NOMO-1 (cell line): ENCODE measurements around the gene AK2.
"Not testable (repeated sequence)": the region's sequence is repeated elsewhere in the genome, so short reads cannot be mapped to it uniquely, and the experiment has no call there.

Source experiments
- DNase-seq, 2 experiments: peaks; one replicate each; lab custom pipeline; 2025; ENCODE audit not compliant: unreplicated experiment in 2 of 2; lab: John Stamatoyannopoulos, UW

Gene AK2

DNA sequence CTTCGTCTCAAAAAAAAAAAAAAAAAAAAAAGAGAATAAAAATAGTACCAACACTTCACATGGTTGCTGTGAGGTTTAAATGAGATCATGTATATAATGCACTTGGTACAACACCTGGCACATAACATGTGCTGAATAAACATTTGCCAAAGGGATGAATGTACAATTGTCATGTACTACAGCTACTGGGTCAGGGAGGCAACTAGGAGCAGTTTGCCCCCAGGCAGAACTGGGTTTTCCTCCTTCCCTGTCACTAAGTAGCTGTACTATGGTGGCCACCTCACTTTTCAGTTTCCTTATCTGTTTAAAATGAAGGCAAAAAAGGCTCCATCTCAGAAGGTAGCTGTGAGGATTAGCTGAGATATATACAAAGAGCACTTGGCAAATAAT, 11.5 kb downstream of the AK2 start:
- no peak for DNase-seq

DNA sequence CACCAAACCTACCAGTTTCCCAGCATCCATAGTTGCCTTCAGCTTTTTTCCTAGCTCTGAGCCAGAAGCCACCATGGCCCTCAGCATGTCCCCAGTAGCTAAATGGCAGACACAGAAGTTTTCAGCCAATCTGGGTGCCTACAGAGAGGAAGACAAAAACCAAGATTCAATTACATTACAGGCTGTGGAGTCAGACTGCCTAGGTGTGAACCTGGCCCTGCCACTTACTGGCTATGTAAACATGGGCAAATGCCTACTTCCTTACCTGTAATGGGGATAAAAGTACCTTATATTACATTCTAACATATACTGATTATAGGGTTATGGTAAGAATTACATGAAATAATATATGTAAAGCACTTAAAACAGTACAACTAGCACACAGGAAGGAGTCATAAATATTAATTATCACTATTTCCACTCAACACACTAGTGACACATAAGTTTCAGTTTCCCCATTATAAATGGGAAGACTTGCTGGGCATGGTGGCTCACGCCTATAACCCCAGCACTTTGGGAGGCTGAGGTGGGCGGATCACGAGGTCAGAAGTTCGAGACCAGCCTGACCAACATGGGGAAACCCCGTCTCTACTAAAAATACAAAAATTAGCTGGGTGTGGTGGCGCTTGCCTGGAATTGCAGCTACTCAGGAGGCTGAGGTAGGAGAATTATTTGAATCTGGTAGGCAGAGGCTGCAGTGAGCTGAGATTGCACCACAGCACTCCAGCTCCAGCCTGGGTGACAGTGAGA, 12.1 kb downstream of the AK2 start:
- not testable (repeated sequence) for DNase-seq

DNA sequence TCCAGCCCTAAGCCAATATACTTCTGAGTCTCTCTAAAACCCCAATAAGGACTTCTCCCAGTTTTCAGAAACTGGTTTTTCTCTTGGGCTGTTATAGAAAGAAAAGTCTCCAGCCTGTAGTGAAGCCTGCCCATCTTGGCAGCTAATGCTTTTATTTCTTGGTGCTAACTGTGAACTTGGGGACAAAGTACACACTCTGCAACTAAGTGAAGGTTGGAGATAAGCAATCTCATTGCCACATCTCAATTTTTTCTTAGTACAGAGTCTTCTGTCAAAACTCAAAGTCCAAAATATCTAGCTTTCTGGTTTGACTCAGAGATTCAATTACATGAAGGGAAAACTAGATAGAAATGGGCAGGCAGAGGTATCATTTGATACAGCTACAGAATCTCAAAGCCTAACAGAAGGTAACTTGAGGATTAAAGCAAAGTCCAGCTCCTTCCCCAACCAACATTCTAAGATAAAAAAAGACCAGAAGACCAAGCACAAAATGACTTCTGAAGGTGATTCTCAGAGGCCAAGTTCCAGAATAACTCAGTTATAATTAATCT, 14.0 kb downstream of the AK2 start:
- no peak for DNase-seq

DNA sequence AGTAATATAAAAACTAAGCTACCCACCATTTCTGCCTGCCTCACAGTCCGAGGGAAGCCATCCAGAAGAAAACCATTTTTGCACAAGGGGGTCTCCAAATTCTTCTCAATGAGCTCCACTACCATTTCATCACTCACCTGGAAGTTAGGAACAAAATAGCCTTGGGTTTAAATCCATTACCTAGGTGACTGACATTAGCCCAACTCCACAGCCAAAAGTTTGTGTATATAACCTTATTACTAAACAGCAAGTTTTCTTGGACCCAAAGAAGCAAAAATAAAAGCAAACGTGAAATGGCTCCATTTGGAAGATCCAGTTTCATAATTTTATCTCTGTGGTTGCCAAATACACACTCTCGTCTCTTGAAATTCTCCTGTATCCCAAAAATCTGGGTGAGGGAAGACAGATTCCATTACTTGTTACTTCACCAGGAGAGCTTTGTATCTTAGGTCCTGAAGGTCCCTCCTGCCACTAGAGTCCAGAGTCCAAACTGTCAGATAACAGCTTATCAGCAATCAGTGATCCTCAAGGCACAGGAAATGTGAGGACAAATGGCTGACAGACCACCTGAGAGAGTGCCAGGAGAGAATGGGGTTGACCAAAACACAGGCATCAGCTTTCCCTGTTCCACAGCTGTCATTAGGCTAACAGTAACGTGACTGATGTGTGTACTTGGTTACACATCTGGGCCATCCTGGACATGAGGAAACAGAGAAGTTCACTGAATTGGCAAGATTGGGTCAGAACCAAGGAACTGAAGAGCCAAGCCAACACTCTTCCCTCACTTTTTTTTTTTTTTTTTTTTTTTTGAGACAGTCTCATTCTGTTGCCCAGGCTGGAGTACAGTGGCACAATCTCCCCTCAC, 14.9 kb downstream of the AK2 start:
- no peak for DNase-seq

- no peak for DNase-seq
Observed at GRCh38 chr1:33018112-33018511, 18.6 kb downstream of the AK2 start.

- DNase-seq: no peak
Observed at GRCh38 chr1:33017175-33017574, 19.5 kb downstream of the AK2 start.

GRCh38 chr1:33015216-33015615, 21.5 kb downstream of the AK2 start:
- no peak for DNase-seq

DNA sequence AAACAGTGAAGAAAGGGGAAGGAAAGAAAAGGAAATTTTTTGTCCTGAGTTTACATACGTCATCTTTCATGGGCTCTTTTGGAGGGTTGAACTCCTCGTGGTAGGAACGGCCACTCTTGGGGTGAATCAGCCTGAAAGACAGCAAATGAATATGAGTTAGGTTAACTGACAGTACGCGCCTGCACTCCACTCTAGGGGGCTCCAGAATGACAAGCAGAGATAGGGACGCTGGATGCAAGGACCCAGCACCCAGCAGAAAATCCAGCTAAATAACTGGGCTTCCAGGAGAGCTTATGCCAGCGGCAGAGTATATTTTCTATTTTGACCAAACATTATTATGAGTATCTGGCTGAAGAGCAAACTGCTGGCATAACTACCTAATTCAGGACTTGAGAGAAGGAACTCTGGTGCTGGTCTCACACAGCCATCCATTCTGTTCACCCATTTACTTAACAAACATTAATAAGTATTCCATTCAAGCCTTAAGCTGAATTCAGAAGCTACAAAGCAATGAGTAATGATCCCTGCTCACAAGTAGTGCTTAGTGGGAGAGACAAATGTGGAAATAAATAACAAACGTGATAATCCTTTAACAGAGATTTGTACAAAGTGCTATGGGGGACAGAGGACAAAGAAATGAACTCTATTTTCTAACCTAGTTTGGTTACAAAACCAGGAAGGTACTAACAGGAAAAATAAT, 22.1 kb downstream of the AK2 start:
- no peak for DNase-seq

GRCh38 chr1:33013791-33014190, 22.9 kb downstream of the AK2 start:
- no peak for DNase-seq

DNA sequence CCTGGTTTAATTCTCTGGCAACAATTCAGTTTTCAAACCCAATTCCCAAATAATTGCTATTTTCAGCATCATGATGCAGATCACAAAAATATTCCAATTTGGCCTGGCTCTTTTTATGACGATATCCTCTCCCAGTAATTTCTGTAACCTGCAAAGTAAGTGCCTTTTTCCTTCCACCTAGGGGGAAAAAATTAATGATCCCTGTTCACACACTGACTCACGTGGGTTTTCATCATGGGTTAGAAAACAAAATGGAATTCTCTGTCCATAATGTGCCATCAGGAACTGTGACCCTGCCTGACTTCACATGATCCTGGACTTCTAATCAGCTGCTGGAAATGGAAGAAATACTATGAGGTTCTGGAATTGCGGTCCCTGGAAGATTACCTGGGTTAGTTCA, 24.5 kb downstream of the AK2 start:
- no peak for DNase-seq

DNA sequence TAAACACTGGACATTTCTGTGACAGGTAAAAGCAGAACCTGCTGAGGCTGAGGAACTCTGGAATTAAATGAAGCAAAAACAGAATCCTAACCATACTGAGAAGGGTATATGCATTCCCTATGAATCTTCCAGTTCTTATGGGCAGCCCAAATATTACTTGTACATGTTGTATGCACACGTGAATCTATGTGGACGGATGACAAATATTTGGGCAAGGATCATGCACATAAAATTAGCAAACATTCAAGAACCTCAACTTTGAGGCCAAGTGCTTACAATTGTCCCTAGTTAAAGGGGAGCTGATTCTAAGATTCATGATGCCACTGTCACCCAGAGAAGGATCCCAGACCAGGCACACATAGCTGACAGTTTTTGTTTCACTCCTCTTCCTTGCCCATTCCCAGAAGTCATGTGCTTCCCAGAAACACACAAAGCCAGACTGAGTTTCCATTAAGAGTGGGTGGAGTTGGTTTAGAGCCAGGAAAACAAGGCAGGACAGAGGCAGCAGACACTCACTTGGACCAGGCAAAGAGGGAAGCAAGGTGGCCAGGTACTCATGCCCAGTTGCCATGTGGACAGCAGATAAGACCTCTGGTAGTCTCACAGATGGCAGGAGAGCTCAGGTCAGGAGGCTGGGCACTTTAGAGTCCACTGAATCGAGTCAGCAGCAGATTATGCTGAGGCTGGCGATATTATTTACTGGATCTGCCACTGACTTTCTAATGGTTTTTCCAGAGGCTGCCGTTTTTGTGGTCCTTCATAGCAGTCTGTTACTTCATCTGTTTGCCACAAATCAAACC, 25.6 kb downstream of the AK2 start:
- no peak for DNase-seq

GRCh38 chr1:33009561-33009960, 27.1 kb downstream of the AK2 start:
- no peak for DNase-seq

GRCh38 chr1:33008051-33008914, 28.4 kb downstream of the AK2 start:
- DNase-seq: no peak

- no peak for DNase-seq
Observed at GRCh38 chr1:33007190-33008050, 29.3 kb downstream of the AK2 start.

GRCh38 chr1:33005838-33006421, 30.8 kb downstream of the AK2 start:
- no peak for DNase-seq

- no peak for DNase-seq
Observed at GRCh38 chr1:33005117-33005837, 31.4 kb downstream of the AK2 start.

DNA sequence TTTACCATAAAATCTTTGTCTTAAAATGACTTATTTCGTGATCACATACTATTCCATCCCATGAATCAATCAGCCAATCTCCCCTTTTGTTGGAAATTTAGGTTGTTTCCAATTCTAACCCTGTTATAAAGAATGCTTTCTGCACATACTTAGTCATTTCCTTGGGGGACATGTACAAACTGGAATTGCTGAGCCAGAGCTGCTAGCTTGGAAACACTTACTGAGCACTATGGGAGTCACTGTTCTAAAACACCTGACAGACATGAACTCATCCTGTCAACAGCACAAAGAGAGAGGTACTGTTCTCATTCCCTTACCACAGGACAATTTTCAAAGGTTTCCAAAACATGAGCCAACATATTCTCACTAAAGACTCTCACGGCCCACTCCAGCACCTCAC, 32.1 kb downstream of the AK2 start:
- DNase-seq: no peak

DNA sequence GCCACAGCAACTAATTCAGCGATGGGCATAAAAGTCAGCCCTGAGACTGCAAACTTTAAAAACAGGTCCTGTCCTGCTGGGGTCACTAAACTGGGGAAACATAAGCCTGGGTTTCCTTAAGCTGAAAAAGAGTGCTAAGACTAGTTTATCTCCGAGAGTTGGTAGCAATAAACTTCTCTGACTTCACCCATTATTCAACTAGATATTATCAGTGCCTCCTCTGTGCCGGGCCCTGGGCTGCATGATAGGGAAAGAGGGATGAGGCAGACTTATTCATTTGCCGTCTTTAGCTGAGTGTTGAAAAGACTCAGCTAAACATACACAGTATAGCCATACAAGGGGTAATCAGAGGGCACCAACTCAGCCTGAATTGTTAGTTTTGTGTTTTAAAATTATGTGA, 33.0 kb downstream of the AK2 start:
- no peak for DNase-seq
